ENCODE measurements around the gene FAM217A.
A peak's percentile ranks its signal among the peaks of the same experiment; 100 is the strongest.

Gene FAM217A

DNA sequence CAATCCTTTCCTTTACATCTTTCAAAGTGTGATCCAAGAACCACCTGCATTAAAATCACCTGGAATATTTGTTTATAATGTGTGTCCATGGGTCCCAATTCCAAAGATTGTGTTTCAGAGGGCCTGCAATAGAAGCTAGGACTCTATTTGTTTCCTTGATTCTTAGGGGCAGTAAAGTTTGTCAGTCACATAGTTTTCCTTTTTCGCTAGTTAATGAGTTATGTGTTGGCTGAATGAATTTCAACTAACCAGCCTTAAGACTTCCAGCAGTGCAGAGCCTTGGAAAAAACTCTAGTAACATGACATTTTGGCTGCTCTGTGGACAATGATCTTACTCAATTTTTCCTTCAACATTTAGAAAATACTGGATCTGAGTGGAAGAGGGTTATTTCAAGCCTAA lies 11.3 kb downstream of the FAM217A start:
- no peak overlapping the region for H3K4me3 ChIP-seq (replicated peaks; ENCODE audit: low read depth, low read length)
- no peak for DNase-seq (ENCODE audit: low read depth)
- no peak for TF ChIP-seq CTCF (IDR thresholded peaks at IDR 0.05; ENCODE audit: low read length, missing control alignments)

DNA sequence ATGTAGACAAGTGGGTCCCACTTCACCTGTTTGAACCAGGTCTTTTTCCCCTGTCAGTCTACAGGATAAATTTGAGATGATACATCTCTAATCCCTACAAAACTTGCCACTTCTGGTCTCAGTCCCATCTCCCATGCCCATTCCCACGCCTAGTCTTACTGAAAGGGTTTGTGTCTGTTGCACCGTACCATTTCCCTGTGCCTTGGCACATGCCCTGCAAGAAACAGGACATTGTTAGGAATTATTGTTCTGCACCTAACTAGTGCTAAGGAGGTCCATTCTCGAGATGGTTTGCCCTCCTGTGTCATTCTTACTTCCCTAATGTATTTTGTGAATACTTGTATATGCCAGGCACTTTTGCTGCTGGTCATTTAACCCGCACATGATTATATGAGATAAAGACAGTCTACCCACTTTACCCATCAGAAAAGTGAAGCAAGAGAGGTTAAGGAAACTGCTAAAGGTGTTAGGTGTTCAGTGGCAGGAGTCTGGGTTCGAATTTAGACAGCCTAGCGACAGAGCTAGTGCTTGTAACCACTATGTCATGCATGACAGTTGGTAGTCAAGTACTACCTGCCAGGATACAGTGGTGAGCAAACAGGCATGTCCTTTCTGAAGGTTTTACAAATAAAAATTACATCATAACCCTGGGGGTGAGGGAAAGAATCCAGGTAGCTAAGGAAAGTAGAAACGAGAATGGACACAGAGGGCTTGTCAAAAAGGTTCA lies 12.7 kb downstream of the FAM217A start:
- H3K4me3 ChIP-seq (replicated peaks; ENCODE audit: low read depth, low read length), result no peak overlapping the region
- no peak for TF ChIP-seq CTCF (IDR thresholded peaks at IDR 0.05; ENCODE audit: low read length, missing control alignments)
- DNase-seq (ENCODE audit: low read depth), result no peak

DNA sequence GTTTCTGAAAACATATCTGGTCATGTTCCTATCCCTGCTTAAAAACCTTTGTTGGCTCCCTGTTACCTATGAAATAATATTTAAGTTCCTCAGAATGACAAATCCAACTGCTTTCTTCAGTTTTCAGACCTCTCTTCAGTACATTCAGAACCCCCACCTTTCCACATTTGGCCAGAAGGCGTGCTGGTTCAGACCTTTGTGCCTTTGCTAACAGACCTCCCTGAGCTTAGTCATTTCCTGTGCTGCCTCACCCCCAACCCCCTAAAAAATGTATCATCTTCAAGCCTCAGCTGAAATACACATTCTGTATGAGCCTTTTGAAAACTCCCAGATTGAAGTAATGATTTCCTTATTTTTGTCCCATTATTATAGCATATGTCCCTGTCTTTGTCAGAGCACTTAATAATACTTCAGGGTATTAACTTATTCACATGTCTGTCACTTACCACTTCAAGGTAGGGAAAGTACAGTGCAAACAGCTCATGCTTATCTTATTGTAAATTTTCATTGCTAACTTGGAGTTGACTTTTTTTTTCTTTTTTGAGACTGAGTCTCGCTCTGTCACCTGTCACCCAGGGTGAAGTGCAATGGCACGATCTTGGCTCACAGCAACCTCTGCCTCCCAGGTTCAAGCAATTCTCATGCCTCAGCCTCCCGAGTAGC lies 19.7 kb downstream of the FAM217A start:
- no peak overlapping the region for H3K4me3 ChIP-seq (replicated peaks; ENCODE audit: low read depth, low read length)
- TF ChIP-seq CTCF (IDR thresholded peaks at IDR 0.05; ENCODE audit: low read length, missing control alignments), result peak; percentile 47
- peak; percentile 77 for DNase-seq (ENCODE audit: low read depth)

- DNase-seq (ENCODE audit: low read depth), result no peak
- TF ChIP-seq CTCF (IDR thresholded peaks at IDR 0.05; ENCODE audit: low read length, missing control alignments), result no peak
- no peak overlapping the region for H3K4me3 ChIP-seq (replicated peaks; ENCODE audit: low read depth, low read length)
These were observed 21.9 kb downstream of the FAM217A start for GRCh38 chr6:4057036-4057435.

- peak; percentile 82 for DNase-seq (ENCODE audit: low read depth)
- no peak overlapping the region for H3K4me3 ChIP-seq (replicated peaks; ENCODE audit: low read depth, low read length)
- peak; percentile 50 for TF ChIP-seq CTCF (IDR thresholded peaks at IDR 0.05; ENCODE audit: low read length, missing control alignments)
These were observed 23.4 kb downstream of the FAM217A start for GRCh38 chr6:4055420-4056041.

DNA sequence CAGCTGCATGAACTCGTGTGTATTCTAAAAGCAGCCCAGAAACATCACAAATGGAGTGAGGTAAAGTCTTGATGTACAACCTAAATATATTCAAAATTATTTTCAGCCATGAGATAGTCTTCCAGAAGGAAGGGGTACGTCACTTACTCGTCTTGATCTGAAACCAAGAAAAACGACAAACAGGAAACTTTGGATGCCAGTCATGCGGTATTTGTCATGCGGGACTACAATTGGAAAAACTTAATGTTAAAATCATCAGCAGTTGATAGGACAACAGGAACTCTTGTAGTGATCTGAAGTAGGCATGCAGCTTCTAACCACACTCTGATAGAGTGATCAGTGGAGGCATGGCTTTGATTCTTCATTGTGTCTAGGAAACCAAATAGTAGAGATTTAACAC lies 29.7 kb downstream of the FAM217A start:
- H3K4me3 ChIP-seq (replicated peaks; ENCODE audit: low read depth, low read length), result no peak overlapping the region
- DNase-seq (ENCODE audit: low read depth), result no peak
- TF ChIP-seq CTCF (IDR thresholded peaks at IDR 0.05; ENCODE audit: low read length, missing control alignments), result no peak

All from fibroblast of pulmonary artery (primary cell).